Loucy (cell line): ENCODE results near the gene NRG3.

Experiments used
- H2AFZ ChIP-seq: fragments of 200-600 bp; sonication (generic); 2 replicates; pipeline ENCODE4 v1.6.0; 2016; ENCODE audit warnings: antibody characterized with exemption, mild to moderate bottlenecking, low read length, moderate library complexity
- H3F3A ChIP-seq: fragments of 200-600 bp; 2 replicates; pipeline ENCODE4 v1.6.0; 2016; ENCODE audit warnings: antibody characterized with exemption, low read depth, mild to moderate bottlenecking
- H3K27me3 ChIP-seq: fragments of 200-600 bp; sonication (generic); 2 replicates; pipeline ENCODE4 v1.6.1; 2014; ENCODE audit warnings: low read length, mild to moderate bottlenecking; ENCODE audit not compliant: insufficient read depth, poor library complexity, severe bottlenecking
- H3K36me3 ChIP-seq: fragments of 200-600 bp; sonication (generic); 2 replicates; pipeline ENCODE4 v1.6.1; 2016; ENCODE audit warnings: low read length; ENCODE audit not compliant: insufficient read depth
- H3K4me1 ChIP-seq: fragments of 200-600 bp; sonication (generic); 2 replicates; pipeline ENCODE4 v1.5.1; 2014; ENCODE audit warnings: low read length, mild to moderate bottlenecking; ENCODE audit not compliant: insufficient read depth, poor library complexity, severe bottlenecking
- H3K4me2 ChIP-seq: fragments of 200-600 bp; sonication (generic); 2 replicates; pipeline ENCODE4 v1.6.0; 2014; ENCODE audit warnings: antibody characterized with exemption, low read length, low read depth, mild to moderate bottlenecking; ENCODE audit not compliant: poor library complexity, severe bottlenecking
- H3K4me3 ChIP-seq: fragments of 200-600 bp; sonication (generic); 2 replicates; pipeline ENCODE4 v1.5.1; 2014; ENCODE audit warnings: low read length, mild to moderate bottlenecking, mixed read lengths; ENCODE audit not compliant: poor library complexity, severe bottlenecking
- H3K79me2 ChIP-seq: fragments of 200-600 bp; sonication (generic); 2 replicates; pipeline ENCODE4 v1.6.1; 2014; ENCODE audit warnings: low read length; ENCODE audit not compliant: insufficient read depth
- H3K9ac ChIP-seq: fragments of 200-600 bp; sonication (generic); 2 replicates; pipeline ENCODE4 v1.6.0; 2014; ENCODE audit warnings: mild to moderate bottlenecking, low read depth, low read length, moderate library complexity; ENCODE audit not compliant: poor library complexity, severe bottlenecking
- H3K9me2 ChIP-seq: fragments of 200-600 bp; sonication (generic); replicated peaks from 2 replicates; pipeline ENCODE4 v1.6.1; 2016; ENCODE audit warnings: low read depth, low read length, mixed read lengths
- H3K9me3 ChIP-seq: fragments of 200-600 bp; sonication (generic); 2 replicates; pipeline ENCODE4 v1.6.1; 2014; ENCODE audit warnings: mild to moderate bottlenecking, antibody characterized with exemption, low read length, low read depth; ENCODE audit not compliant: insufficient read depth
- H4K20me1 ChIP-seq: fragments of 200-600 bp; sonication (generic); 2 replicates; pipeline ENCODE4 v1.6.0; 2014; ENCODE audit warnings: antibody characterized with exemption, low read length, mild to moderate bottlenecking; ENCODE audit not compliant: insufficient read depth, poor library complexity, severe bottlenecking
- EZH2phosphoT487 ChIP-seq: fragments of 200-600 bp; IDR thresholded peaks from 2 replicates; pipeline ENCODE4 v1.6.1; 2018; ENCODE audit warnings: antibody characterized with exemption, mild to moderate bottlenecking, moderate library complexity, borderline replicate concordance
- TF ChIP-seq, protein P1 (sequence below): fragments of 200-600 bp; sonication (generic); conservative IDR thresholded peaks from 2 replicates; pipeline ENCODE4 v1.5.1; 2014; ENCODE audit warnings: mild to moderate bottlenecking, antibody characterized with exemption, low read length

NRG3 gene

DNA sequence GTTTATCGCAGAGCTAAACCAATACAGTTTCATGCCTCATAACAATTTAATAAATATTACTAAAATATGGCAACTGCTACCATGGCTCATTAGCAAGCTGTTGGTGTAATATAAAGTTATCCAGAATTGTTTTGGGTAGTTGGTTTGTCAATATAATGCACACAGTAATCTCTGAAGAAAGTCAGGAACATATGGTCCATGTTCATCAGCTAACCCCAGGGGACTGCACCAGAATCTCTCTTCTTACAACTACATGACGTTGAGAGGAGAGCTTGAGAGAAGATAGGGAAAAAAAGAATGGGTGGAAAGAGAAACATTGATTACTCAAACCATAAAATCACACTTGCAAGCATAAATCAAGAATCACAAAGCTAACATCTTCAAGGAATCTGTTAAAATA, 333.7 kb downstream of the NRG3 start:
- TF ChIP-seq EZH2phosphoT487, result no peak
- TF ChIP-seq, protein P1, sequence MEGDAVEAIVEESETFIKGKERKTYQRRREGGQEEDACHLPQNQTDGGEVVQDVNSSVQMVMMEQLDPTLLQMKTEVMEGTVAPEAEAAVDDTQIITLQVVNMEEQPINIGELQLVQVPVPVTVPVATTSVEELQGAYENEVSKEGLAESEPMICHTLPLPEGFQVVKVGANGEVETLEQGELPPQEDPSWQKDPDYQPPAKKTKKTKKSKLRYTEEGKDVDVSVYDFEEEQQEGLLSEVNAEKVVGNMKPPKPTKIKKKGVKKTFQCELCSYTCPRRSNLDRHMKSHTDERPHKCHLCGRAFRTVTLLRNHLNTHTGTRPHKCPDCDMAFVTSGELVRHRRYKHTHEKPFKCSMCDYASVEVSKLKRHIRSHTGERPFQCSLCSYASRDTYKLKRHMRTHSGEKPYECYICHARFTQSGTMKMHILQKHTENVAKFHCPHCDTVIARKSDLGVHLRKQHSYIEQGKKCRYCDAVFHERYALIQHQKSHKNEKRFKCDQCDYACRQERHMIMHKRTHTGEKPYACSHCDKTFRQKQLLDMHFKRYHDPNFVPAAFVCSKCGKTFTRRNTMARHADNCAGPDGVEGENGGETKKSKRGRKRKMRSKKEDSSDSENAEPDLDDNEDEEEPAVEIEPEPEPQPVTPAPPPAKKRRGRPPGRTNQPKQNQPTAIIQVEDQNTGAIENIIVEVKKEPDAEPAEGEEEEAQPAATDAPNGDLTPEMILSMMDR, result no peak
- Histone ChIP-seq H3K27me3 (no peaks in the 10 kb centered on the region), H3K9me2 (no peaks in the 10 kb centered on the region), H3K36me3 (no peaks in the 10 kb centered on the region), H3K4me2 (no peak overlapping the region), H2AFZ (no peak overlapping the region), H3K9ac (no peak overlapping the region), H3K79me2 (no peaks in the 10 kb centered on the region), H3K4me3 (no peak overlapping the region), H4K20me1 (no peaks in the 10 kb centered on the region), H3K4me1 (no peaks in the 10 kb centered on the region), H3K9me3 (no peaks in the 10 kb centered on the region), H3F3A (no peaks in the 10 kb centered on the region)

DNA sequence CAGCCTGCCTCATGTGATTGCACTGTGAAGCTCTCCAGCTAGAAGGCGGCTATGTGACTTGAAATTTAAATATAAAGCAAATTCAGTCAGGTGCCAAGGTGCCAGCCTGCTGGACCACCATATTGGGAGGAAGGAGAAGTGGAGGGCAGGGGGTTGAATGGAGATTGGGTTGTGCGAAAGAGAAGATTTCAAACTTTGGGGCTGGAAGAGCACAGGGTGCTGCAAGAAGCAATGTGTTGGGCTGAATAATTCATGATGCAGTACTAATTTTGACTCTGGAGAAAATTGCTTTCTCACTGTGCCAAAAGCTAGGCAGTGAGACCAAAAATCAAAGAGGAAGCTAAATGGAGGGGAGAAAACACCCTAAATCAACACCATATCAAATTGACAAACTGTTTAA, 335.3 kb downstream of the NRG3 start:
- Histone ChIP-seq H4K20me1 (no peaks in the 10 kb centered on the region), H3K36me3 (no peaks in the 10 kb centered on the region), H3K9me3 (no peaks in the 10 kb centered on the region), H3K79me2 (no peaks in the 10 kb centered on the region), H3F3A (no peaks in the 10 kb centered on the region), H2AFZ (no peak overlapping the region), H3K4me1 (no peaks in the 10 kb centered on the region), H3K9ac (no peak overlapping the region), H3K9me2 (no peaks in the 10 kb centered on the region), H3K27me3 (no peaks in the 10 kb centered on the region), H3K4me2 (no peak overlapping the region), H3K4me3 (no peak overlapping the region)
- TF ChIP-seq, protein P1, result no peak
- no peak for TF ChIP-seq EZH2phosphoT487

DNA sequence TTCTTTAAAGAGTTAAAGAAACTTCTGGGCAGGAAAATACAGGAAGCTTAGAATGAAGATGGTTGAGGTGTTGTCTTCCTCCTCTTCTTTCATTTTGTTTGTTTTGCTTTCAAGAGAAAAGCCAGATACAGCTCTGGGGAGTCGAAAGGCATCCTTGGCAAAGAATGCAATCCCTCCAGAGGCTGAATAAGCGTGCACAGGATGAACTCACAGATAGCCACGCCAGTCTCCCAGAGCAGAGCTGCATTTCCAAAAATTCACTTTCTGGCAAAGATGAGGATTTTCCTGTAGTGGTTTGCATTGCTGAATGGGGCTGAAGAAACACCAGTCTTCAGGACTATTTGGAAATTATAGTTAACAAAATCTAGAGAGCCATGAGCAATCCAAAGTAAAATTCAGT, 336.4 kb downstream of the NRG3 start:
- H4K20me1 ChIP-seq, result no peaks in the 10 kb centered on the region
- H3F3A ChIP-seq, result no peaks in the 10 kb centered on the region
- no peaks in the 10 kb centered on the region for H3K36me3 ChIP-seq
- no peak overlapping the region for H3K4me3 ChIP-seq
- H3K79me2 ChIP-seq, result no peaks in the 10 kb centered on the region
- no peaks in the 10 kb centered on the region for H3K9me3 ChIP-seq
- H3K4me1 ChIP-seq, result no peaks in the 10 kb centered on the region
- H3K9ac ChIP-seq, result no peak overlapping the region
- H3K27me3 ChIP-seq, result no peaks in the 10 kb centered on the region
- H3K9me2 ChIP-seq, result no peaks in the 10 kb centered on the region
- no peak for TF ChIP-seq EZH2phosphoT487
- TF ChIP-seq, protein P1, result no peak
- H3K4me2 ChIP-seq, result no peak overlapping the region
- H2AFZ ChIP-seq, result no peak overlapping the region
